ENCODE measurements around the gene OR4C15.

The OR4C15 gene

GRCh38 chr11:55554169-55554568 lies at the start of gene OR4C15:
OR4C15 (plus strand) TSS chr11:55554469; CDS start chr11:55554469, 0 bp downstream.
- DNase-seq, result no peak

DNA sequence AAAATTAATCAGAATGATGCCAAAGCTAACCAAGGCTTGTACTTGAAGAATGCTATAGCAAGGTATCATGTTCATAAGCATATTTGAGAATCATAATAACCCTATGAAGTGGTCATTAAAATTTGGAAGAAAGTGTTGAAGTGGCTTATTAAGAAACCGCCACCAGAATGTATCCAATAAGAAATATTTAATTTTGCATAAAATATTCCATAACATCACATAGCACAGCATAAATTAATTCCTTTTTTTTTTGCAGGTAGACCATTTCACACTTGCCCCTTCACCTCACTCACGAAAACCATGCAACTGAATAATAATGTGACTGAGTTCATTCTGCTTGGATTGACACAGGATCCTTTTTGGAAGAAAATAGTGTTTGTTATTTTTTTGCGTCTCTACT lies 17.6 kb downstream of the OR4C15 start, which contains the start of gene OR4C16:
Gene OR4C16, plus strand, starts transcription at position 301 of the 400 bp plus-strand sequence. Its CDS starts 0 bp downstream, at position 301.
- no peak for DNase-seq

- DNase-seq, result no peak
These were observed 18.3 kb downstream of the OR4C15 start for GRCh38 chr11:55572548-55572947.
